ENCODE data around the gene FMNL1.

DNA sequence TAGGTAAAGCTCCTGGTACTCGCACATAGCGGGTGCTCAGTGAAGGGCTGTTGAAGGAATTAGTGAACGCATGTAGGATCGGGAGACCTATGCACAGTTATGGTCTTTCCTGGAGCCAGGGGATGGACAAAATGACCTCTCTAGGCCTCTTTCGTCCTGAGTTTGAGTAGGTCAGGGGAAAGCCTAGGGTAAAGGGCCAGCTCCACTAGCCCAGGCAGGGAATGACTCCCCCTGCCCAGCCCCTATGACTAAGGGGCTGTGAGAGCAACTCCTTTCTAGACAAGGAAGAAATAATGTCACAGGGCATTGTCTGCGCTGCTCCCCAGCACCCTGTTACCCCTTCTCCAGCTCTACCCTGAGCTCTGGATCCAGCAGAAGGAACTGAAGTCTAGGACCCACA is 24.6 kb upstream of the FMNL1 start:
- TF ChIP-seq POLR2A (IDR thresholded peaks at IDR 0.05) (no peak), CTCF (IDR thresholded peaks at IDR 0.05) (no peak), POLR2AphosphoS5 (IDR thresholded peaks at IDR 0.05) (no peak)

Measured in upper lobe of left lung (tissue), 4 donors.